Muscle of arm (tissue), 12 donors: ENCODE results near the gene SLC25A43. TPM values are rescaled to one million over a fixed set of nuclear protein-coding genes. Genes with fewer than 3 reads are reported as not detected.
"Not testable (repeated sequence)": the region's sequence is repeated elsewhere in the genome, so short reads cannot be mapped to it uniquely, and the experiment has no call there.

Source experiments
- DNase-seq: peaks from one replicate; pipeline ENCODE4 v3.0.0-alpha.2; 2013
- polyA plus RNA-seq, 12 donors: library from polyadenylated mRNA; unstranded; fragments of 120-200 nt; gene quantifications; one replicate each; pipeline ENCODE4 v1.2.1, GENCODE V29; 2013; ENCODE audit not compliant: insufficient read length in 12 of 12

The SLC25A43 gene
- polyA plus RNA-seq, 12 donors: 4.2 to 12.8 (median 8.1) TPM; not detected in 1

DNA sequence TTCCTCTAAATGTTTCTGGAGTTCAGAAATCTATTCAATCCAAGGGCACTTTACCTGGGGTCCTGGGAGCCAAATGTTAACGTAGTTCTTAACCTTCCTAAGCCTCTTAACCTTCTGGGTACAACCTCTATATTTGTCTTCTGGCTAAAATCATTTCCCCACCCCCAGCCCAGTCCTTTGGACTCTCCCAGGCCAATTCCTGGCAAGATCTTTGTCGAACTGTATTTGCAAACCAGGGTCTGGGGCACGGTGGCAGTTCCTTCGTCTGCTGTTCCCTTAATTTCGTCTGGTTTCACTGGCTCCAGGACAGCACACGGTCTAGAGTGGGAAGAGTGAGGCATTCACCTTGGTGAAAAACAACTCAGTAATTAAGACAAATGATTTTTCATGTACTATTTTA is 68.3 kb downstream of the SLC25A43 start:
- no peak for DNase-seq

DNA sequence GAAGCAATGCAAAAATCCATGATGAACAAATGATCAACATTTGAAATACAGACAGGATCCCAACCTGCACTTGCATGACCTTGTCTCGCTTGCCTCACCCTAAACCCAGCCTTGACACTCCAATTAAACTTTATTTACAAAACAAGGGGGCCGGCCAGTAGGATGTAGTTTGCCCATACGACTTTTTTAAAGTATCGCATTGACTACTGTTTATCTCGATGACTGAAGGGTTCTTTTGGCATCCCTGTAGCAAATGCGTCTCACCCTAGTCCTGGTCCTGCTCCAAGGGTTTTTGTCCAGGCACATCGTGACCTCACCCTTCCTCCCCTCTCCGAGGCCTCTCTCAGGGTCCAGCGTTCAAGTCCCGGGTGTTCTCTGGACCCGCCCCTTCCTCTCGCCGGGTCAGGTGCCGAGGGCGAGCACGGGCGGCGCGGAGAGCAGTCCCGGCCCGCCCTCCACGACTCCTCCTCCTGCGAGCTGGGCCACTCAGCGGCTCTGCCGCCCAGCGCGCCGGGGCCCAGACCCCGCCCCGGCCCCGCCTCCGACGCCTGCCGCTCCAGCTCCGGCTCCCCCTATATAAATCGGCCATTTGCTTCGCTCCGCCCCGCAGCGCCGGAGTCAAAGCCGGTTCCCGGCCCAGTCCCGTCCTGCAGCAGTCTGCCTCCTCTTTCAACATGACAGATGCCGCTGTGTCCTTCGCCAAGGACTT is 68.9 kb downstream of the SLC25A43 start, which contains the start of gene SLC25A5:
TSS of gene SLC25A5 (plus strand) at position 603 of the 709 bp plus-strand sequence. CDS start at position 675, 72 bp downstream.
- DNase-seq: peak; percentile 70

DNA sequence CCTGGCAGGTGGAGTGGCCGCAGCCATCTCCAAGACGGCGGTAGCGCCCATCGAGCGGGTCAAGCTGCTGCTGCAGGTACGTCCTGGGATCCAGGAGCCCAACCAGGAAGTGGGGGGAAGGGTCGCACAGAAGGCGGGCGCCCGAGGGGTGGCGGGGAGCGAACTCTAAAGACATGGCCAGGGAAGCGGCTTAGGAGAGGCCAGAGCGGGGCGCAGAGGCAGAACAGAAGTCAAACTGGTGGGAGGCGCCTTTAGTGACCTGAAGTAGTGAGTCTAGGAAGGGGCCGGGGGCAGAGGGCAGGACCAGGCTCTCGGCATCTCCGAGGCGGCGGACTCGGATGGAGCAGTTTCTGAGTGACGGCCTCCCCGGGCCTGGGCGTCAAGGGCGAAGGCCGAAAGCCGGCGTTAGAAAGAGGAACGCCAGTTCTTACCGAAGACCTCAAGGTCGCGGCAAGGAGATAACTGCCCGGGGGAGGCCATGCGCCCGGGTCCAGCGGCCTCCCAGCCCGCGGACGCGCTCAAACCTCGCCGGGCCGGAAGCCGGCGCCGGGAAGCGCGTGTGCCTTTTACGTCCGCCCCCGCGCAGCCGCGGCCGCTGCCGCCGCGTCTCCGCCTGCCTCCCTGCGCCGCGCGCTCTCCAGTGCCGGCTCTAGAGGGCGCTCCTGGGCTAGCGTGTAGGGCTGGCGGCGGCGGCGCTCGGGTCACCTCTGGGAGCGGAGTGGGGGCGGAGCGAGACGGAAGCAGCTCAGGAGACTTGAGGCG is 69.6 kb downstream of the SLC25A43 start:
- peak; percentile 79 for DNase-seq

DNA sequence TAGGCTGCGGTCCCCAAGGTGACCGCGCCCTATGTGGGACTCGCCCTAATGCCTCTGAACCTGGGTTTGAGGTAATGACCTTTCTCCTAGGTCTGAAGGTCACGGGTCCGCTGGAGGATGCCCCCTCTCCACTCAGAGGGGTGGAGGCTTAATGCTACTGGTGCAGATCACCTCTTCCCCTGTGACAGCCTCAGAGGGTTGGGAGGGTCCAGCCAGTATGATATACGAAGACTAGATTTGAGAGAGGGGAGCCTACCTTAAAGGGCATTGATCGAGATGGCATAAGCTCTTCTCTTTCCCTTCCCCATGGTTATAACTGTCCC is 70.1 kb downstream of the SLC25A43 start:
- no peak for DNase-seq

DNA sequence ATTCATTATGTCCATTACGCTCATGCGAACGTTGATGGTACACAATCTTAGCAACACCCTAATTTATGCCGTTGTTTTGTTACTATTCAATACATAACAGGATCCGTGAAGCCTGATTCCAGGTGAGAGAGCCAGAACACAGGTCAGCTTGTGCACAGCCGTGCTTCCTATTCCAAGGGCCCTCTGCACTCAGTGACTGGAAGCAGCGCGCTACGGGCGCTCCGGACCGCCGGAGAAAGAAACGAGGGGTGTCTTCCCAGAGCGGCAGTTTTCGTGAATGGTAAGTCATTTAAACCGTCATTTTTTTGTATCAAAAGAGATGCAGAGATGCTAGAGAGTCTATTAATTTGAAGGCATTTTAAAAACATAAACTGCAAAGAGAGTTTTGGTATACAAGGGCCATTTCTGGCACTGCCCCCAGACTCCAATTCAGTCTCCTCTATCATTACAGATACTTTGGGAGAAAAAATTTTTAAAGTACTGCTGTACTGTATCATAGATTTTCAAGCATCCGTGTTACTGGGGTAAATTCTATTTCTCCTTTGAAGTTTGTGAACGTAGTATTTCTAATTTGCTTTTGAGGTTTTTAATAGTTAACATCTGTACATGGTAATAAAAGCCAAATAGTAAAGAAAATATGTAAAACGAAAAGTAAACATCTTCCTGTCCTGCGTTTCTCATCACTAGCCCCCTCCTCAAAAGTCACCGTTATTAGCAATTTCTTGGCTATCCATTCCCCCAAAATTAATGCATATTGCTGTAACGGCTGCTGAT is 75.7 kb downstream of the SLC25A43 start:
- DNase-seq: no peak

GRCh38 chrX:119475389-119476101 is 76.4 kb downstream of the SLC25A43 start:
- no peak for DNase-seq

- no peak for DNase-seq
Observed at GRCh38 chrX:119477812-119478232, 78.7 kb downstream of the SLC25A43 start.

- no peak for DNase-seq
Observed at GRCh38 chrX:119478504-119478903, 79.4 kb downstream of the SLC25A43 start.

DNA sequence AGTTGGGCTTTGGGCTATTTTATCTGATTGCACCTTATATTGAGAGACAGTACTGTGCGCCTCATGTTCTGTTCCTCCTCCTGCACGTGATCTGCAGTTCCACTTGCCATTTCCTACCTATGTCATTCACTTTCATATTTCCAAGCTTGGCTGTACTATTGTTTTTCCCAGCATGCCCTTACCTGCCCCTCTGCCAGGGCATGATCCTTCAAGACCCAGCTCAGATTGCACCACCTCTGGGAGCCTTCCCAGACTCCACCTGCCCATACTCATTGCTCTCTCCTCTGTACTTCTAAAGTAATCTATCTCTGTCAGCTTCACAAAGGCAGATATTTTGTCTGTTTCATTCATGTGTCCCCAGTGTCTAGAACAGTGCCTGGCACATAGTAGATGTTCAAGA is 80.7 kb downstream of the SLC25A43 start:
- no peak for DNase-seq

DNA sequence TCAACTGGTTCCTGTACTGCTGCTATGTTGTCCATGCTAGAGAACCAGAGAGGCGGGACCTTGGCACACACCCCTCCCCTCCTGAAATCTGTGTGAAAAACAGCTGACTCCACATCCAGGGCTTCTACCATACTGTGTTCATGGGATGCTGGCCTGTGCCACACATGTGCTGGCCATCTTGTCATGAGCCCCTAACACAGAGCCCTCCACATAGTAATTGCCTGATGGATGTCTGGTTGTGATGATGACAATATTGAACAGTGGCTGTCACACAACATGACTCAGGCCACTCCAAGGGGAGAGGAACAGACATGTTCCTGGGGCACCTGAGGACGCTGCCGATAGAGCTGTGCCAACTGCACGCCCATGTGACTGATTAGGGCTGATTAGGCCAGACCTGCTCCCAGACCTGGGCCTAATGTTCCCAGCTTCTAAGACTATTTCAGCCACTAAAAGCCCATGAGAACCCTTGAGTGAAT is 82.2 kb downstream of the SLC25A43 start:
- no peak for DNase-seq

- DNase-seq: no peak
Observed at GRCh38 chrX:119482041-119482440, 82.9 kb downstream of the SLC25A43 start.

DNA sequence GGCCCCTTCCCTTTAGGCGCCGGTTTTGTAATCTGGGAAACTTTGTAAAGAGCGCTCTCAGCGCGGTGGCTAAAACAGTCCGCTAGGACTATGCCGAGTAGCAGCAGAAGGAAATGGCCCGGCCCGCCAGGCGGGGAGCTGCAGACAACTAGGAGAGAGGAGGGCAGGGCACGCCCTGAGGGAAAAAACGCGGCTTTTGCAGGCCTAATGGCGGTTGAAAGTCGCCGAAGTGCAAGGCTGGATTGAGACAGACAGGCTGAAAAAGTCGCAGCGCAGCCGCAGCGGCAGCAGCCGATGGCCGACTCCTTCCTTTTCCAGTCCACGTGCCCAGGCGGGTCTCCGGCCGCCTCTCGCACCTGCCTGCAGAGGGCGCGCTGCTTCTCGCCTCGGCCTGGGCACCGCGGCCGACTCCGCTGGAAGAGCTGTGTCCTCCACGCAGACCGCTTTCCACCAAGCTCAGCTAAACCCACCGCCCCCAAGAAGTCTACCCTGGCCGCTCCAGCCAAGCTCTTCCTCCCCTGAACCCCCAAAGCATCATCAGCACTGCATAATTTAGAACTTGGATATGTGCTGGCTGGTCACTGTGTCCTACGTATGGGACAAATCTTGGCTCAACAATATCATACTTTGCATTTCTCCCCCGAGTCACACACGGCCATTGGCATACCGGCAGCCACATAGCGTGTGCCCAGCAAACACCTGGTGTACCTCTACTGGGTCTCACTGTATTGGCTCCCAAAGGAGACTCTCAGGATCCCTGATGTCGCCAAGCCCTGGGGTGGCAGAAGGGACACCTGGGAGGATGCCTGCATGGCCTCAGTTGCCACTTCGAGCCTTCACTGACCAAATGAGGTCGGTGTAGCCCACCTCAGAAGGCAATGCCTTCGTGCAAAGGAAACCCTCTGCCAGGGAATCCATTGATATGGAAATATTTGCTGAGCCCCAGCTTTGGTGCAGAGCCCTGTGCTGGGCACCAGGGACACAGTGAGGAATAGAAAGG is 83.6 kb downstream of the SLC25A43 start:
- peak; percentile 37 for DNase-seq

- no peak for DNase-seq
Observed at GRCh38 chrX:119486745-119487144, 87.6 kb downstream of the SLC25A43 start.

- not testable (repeated sequence) for DNase-seq
Observed at GRCh38 chrX:119487766-119488165, 88.6 kb downstream of the SLC25A43 start.

DNA sequence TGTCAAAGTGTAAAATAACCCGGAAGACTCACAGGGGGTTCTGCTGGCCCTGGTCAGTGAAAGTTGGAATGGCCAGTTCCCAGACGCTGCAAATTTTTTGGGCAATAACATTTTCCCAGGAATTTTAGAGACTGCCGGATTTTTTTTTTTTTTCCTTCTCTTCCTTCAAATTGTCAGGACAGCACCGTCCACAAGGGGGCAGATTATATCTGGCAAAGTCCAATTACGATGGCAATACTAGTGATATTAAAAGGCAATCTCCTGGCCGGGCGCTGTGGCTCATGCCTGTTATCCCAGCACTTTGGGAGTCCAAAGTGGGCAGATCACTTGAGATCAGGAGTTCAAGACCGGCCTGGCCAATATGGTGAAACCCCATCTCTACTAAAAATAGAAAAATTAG is 89.6 kb downstream of the SLC25A43 start:
- DNase-seq: no peak

DNA sequence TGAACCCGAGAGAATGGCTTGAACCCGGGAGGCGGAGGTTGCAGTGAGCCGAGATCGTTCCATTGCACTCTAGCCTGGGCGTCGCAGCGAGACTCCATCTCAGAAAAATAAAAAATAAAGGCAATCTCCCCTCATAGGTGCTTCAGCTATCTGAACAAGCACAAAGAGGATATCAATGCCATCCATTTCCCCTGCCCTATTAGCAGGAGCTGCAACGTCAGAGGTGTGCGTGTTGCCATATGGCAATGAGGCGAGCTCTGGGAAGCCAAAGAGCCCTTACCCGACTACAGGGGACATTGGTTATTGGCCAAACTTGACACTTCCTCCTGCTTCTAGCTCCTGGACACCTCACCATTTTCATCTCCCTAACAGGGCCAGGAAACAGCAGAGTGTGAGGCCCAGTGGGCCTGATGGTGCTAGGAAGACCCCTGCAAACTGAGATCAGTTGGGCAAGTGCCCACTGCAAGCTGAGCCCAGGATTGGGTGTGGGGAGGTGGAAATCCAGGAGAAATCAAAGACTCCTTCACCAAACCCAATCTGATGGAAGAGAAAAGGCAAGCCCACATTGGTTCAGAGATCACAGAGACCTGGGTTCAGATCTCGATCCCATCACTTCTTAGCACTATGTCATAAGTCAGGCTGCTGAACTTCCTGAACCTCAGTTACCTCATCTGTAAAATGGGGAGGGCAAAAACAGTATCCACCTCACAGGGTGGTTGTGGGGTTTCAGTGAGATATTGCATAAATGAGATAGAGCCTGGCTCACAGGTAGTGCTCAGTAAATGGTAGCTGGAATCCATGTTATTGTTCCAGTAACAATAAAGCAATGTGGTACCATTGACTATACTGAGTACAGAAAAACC is 90.3 kb downstream of the SLC25A43 start:
- no peak for DNase-seq

DNA sequence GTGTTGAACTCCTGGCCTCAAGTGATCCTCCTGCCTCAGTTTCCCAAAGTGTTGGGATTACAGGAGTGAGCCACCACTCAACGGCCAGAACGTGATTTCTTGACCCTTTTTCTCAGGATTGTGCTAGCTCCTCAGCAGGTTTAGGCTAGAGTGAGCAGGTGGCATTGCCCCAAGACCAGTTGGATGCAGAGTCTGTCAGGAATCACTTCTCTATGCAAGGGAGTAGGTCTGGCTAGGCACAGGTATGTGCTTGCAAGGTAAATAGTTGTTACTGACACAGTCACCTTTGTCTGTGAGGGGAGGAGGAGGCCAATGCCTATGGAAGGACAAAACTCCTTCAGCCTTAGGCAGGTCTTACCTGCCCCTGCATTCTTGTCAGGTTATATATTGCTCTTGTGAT is 93.3 kb downstream of the SLC25A43 start:
- no peak for DNase-seq

DNA sequence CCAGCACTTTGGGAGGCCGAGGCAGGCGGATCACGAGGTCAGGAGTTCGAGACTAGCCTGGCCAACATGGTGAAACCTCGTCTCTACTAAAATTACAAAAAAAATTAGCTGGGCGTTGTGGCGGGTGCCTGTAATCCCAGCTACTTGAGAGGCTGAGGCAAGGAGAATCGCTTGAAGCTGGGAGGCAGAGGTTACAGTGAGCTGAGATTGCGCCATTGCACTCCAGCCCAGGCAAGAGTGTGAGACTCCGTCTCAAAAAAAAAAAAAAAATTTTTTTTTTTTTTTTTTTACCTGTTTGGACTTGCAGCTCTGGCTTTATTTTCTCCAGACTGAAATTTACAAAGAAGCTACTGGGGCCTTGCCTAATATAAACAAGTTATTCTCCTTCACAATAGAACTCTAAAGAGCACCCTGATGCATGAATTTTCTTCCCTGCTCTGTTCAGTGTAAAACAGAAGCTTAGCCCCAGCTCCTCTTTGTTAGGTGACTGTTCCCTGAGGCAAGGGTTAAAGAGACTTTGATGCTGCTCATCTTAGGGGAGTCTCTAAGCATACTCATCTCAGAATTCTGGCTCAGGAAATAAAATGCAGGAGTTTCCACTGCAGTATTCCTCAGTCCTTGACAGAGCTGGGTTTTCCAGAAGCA is 94.8 kb downstream of the SLC25A43 start:
- not testable (repeated sequence) for DNase-seq
